PFSK-1 (cell line): ENCODE measurements around the gene UNC45B.

ENCODE experiments used
- FOXP2 ChIP-seq: optimal IDR thresholded peaks from 2 replicates; pipeline ENCODE3; 2011; ENCODE audit warnings: borderline replicate concordance, control low read depth, inconsistent platforms; ENCODE audit not compliant: insufficient read depth; ENCODE audit errors: extremely low read length, extremely low read depth
- POLR2AphosphoS5 ChIP-seq: IDR thresholded peaks from 2 replicates; pipeline ENCODE4 v1.6.1; 2012; ENCODE audit warnings: low read depth, mild to moderate bottlenecking, control low read depth, low read length, moderate library complexity
- REST ChIP-seq, 2 experiments: IDR thresholded peaks; 2 replicates each; pipeline versions ENCODE4 v1.6.1 to v1.8.0; 2011 to 2012; ENCODE audit warnings: low read depth in 2 of 2, low read length in 2 of 2, control low read depth in 1 of 2, inconsistent platforms in 1 of 2, mild to moderate bottlenecking in 1 of 2, moderate library complexity in 1 of 2; ENCODE audit not compliant: insufficient read depth in 1 of 2
- SIN3A ChIP-seq: IDR thresholded peaks from 2 replicates; pipeline ENCODE4 v1.6.1; 2012; ENCODE audit warnings: mild to moderate bottlenecking, low read length, moderate library complexity, borderline replicate concordance; ENCODE audit not compliant: insufficient read depth
- TAF1 ChIP-seq: IDR thresholded peaks from 2 replicates; pipeline ENCODE4 v1.6.1; 2012; ENCODE audit warnings: low read length, control low read depth, borderline replicate concordance; ENCODE audit not compliant: insufficient read depth

GRCh38 chr17:35132816-35133550 is 14.6 kb upstream of the UNC45B start:
- TF ChIP-seq TAF1 (no peak), POLR2AphosphoS5 (no peak), REST (IDR thresholded peaks at IDR 0.05; ENCODE audit: insufficient read depth in 1 of 2, low read depth in 2 of 2, low read length in 2 of 2) (no peak), FOXP2 (no peak), SIN3A (no peak)
